ENCODE results near the gene MEIS1. TPM values are rescaled to one million over a fixed set of nuclear protein-coding genes. Genes with fewer than 3 reads are reported as not detected.

Gene MEIS1
- total RNA-seq, 1 donor: 107 TPM

- H3K4me3 ChIP-seq (ENCODE audit: low read depth, low read length): peak overlapping the region; percentile 62
- DNase-seq (ENCODE audit: low read depth): no peak
- TF ChIP-seq CTCF (IDR thresholded peaks at IDR 0.05; ENCODE audit: insufficient read depth, low read depth, low read length): no peak
These were observed 148.3 kb downstream of the MEIS1 start for GRCh38 chr2:66582987-66583880.

- no peak for TF ChIP-seq CTCF (IDR thresholded peaks at IDR 0.05; ENCODE audit: insufficient read depth, low read depth, low read length)
- DNase-seq (ENCODE audit: low read depth): no peak
- no peak overlapping the region for H3K4me3 ChIP-seq (ENCODE audit: low read depth, low read length)
These were observed 149.0 kb downstream of the MEIS1 start for GRCh38 chr2:66583881-66584280.

GRCh38 chr2:66585587-66585986 lies 150.7 kb downstream of the MEIS1 start:
- no peak for DNase-seq (ENCODE audit: low read depth)
- no peak for TF ChIP-seq CTCF (IDR thresholded peaks at IDR 0.05; ENCODE audit: insufficient read depth, low read depth, low read length)
- no peak overlapping the region for H3K4me3 ChIP-seq (ENCODE audit: low read depth, low read length)

- DNase-seq (ENCODE audit: low read depth): peak; percentile 53
- H3K4me3 ChIP-seq (ENCODE audit: low read depth, low read length): no peak overlapping the region
- TF ChIP-seq CTCF (IDR thresholded peaks at IDR 0.05; ENCODE audit: insufficient read depth, low read depth, low read length): peak; percentile 38
These were observed 152.3 kb downstream of the MEIS1 start for GRCh38 chr2:66587216-66587615.

GRCh38 chr2:66594001-66594400 lies 159.1 kb downstream of the MEIS1 start:
- TF ChIP-seq CTCF (IDR thresholded peaks at IDR 0.05; ENCODE audit: insufficient read depth, low read depth, low read length): no peak
- no peak overlapping the region for H3K4me3 ChIP-seq (ENCODE audit: low read depth, low read length)
- no peak for DNase-seq (ENCODE audit: low read depth)

GRCh38 chr2:66595556-66595955 lies 160.6 kb downstream of the MEIS1 start:
- H3K4me3 ChIP-seq (ENCODE audit: low read depth, low read length): no peak overlapping the region
- TF ChIP-seq CTCF (IDR thresholded peaks at IDR 0.05; ENCODE audit: insufficient read depth, low read depth, low read length): no peak
- DNase-seq (ENCODE audit: low read depth): no peak

Data from fibroblast of villous mesenchyme (primary cell).